ENCODE measurements around the gene GUCY2D.
"Not testable (repeated sequence)": the region's sequence is repeated elsewhere in the genome, so short reads cannot be mapped to it uniquely, and the experiment has no call there.

The GUCY2D gene

GRCh38 chr17:8021565-8022359 is 19.3 kb downstream of the GUCY2D start:
- no peaks in the 10 kb centered on the region for H3K9me3 Mint-ChIP-seq
- no peak overlapping the region for H3K27ac Mint-ChIP-seq
- no peak for DNase-seq
- no peak for TF ChIP-seq CTCF (IDR thresholded peaks at IDR 0.05)
- H3K36me3 Mint-ChIP-seq (ENCODE audit: low read depth) = no peaks in the 10 kb centered on the region
- H3K4me1 Mint-ChIP-seq = peaks cover 25% of the 10 kb centered on the region
- H3K27me3 Mint-ChIP-seq (ENCODE audit: low read depth, poor library complexity) = peaks cover 55% of the 10 kb centered on the region
- no peak overlapping the region for H3K4me3 Mint-ChIP-seq

GRCh38 chr17:8022360-8023003 is 20.1 kb downstream of the GUCY2D start:
- Mint-ChIP-seq H3K4me3 (no peak overlapping the region), H3K36me3 (ENCODE audit: low read depth) (no peaks in the 10 kb centered on the region), H3K9me3 (peaks cover 2% of the 10 kb centered on the region), H3K27ac (no peak overlapping the region), H3K4me1 (peaks cover 22% of the 10 kb centered on the region), H3K27me3 (ENCODE audit: low read depth, poor library complexity) (peaks cover 55% of the 10 kb centered on the region)
- DNase-seq = no peak
- TF ChIP-seq CTCF (IDR thresholded peaks at IDR 0.05) = no peak

GRCh38 chr17:8024161-8024560 is 21.7 kb downstream of the GUCY2D start:
- H3K27ac Mint-ChIP-seq; H3K36me3 Mint-ChIP-seq (ENCODE audit: low read depth); DNase-seq; H3K4me3 Mint-ChIP-seq: not testable (repeated sequence)
- Mint-ChIP-seq H3K4me1 (peaks cover 14% of the 10 kb centered on the region), H3K9me3 (peaks cover 11% of the 10 kb centered on the region), H3K27me3 (ENCODE audit: low read depth, poor library complexity) (peaks cover 55% of the 10 kb centered on the region)

- Mint-ChIP-seq H3K27me3 (ENCODE audit: low read depth, poor library complexity) (peaks cover 57% of the 10 kb centered on the region), H3K4me3 (no peak overlapping the region), H3K9me3 (peaks cover 11% of the 10 kb centered on the region), H3K36me3 (ENCODE audit: low read depth) (no peaks in the 10 kb centered on the region), H3K4me1 (peaks cover 7% of the 10 kb centered on the region), H3K27ac (no peak overlapping the region)
- no peak for TF ChIP-seq CTCF (IDR thresholded peaks at IDR 0.05)
- no peak for DNase-seq
These were observed 22.9 kb downstream of the GUCY2D start for GRCh38 chr17:8025176-8025911.

GRCh38 chr17:8029121-8029520 is 26.7 kb downstream of the GUCY2D start:
- no peak for TF ChIP-seq CTCF (IDR thresholded peaks at IDR 0.05)
- Mint-ChIP-seq H3K9me3 (peaks cover 11% of the 10 kb centered on the region), H3K4me3 (no peak overlapping the region), H3K27me3 (ENCODE audit: low read depth, poor library complexity) (peaks cover 73% of the 10 kb centered on the region), H3K4me1 (no peaks in the 10 kb centered on the region), H3K27ac (no peak overlapping the region), H3K36me3 (ENCODE audit: low read depth) (no peaks in the 10 kb centered on the region)
- DNase-seq = no peak

GRCh38 chr17:8031261-8031661 is 28.8 kb downstream of the GUCY2D start:
- Mint-ChIP-seq H3K4me1 (no peaks in the 10 kb centered on the region), H3K36me3 (ENCODE audit: low read depth) (no peaks in the 10 kb centered on the region), H3K27me3 (ENCODE audit: low read depth, poor library complexity) (peaks cover 82% of the 10 kb centered on the region), H3K4me3 (no peak overlapping the region), H3K27ac (no peak overlapping the region), H3K9me3 (peaks cover 11% of the 10 kb centered on the region)
- DNase-seq = no peak
- TF ChIP-seq CTCF (IDR thresholded peaks at IDR 0.05) = no peak

Data from nephron progenitor cell (in vitro differentiated cells).